HAP-1 (cell line): ENCODE measurements around the gene S100A7.
"Not testable (repeated sequence)": the region's sequence is repeated elsewhere in the genome, so short reads cannot be mapped to it uniquely, and the experiment has no call there.

Experiments
- DNase-seq, 2 experiments: peaks; one replicate each; pipeline ENCODE4 v3.0.0-alpha.2; 2016 to 2020; ENCODE audit warnings: low spot score in 2 of 2
- H3K27me3 ChIP-seq: fragments of 250-450 bp; sonication (Bioruptor Pico); 2 replicates; pipeline ENCODE4 v1.5.1; 2020; ENCODE audit warnings: low read depth, mild to moderate bottlenecking, moderate library complexity
- H3K36me3 ChIP-seq: fragments of 250-450 bp; sonication (Bioruptor Pico); replicated peaks from 2 replicates; pipeline ENCODE4 v1.5.1; 2020; ENCODE audit warnings: mild to moderate bottlenecking
- H3K4me1 ChIP-seq: fragments of 250-450 bp; sonication (Bioruptor Pico); 2 replicates; pipeline ENCODE4 v1.5.1; 2020; ENCODE audit warnings: mild to moderate bottlenecking
- H3K4me3 ChIP-seq: fragments of 250-450 bp; sonication (Bioruptor Pico); 2 replicates; pipeline ENCODE4 v1.5.1; 2020; ENCODE audit warnings: mild to moderate bottlenecking, moderate library complexity
- H3K9me3 ChIP-seq: fragments of 250-450 bp; sonication (Bioruptor Pico); 2 replicates; pipeline ENCODE4 v1.5.1; 2020; ENCODE audit warnings: mild to moderate bottlenecking, moderate library complexity
- in situ Hi-C: fragments of 300-500 bp; cut with MboI; formaldehyde crosslinking; loops from 3 replicates; pipeline ENCODE4 v1.14.3; 2020; ENCODE audit warnings: low sequenced_read_pairs, inconsistent platforms, mixed read lengths

The S100A7 gene

DNA sequence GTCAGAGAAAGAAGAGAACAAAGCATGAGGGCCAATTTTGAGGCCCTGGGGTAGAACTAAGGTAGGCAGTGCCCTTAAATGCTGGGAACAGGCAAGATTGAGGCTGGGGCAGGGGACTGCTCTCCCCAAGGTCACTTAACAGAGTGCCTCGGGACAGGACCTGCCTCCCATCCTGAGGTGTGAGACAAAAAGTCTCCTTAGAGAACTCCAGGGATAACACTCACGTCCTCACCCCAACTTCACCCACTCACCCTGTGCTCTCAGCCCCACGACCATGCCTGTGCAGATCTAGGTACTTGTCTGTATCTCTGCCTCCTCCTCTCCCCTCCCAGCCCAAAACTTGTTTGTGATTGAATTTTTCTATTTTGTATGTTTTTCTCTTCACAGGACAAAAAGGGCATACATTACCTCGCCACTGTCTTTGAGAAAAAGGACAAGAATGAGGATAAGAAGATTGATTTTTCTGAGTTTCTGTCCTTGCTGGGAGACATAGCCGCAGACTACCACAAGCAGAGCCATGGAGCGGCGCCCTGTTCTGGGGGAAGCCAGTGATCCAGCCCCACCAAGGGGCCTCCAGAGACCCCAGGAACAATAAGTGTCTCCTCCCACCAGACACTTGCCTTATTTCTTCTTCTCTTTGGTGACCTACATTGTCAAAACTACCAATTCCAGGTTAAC, 41.6 kb downstream of the S100A7 start:
- in situ Hi-C loops, H3K27me3 ChIP-seq, H3K4me1 ChIP-seq, H3K4me3 ChIP-seq, H3K36me3 ChIP-seq, DNase-seq, H3K9me3 ChIP-seq: not testable (repeated sequence)

DNA sequence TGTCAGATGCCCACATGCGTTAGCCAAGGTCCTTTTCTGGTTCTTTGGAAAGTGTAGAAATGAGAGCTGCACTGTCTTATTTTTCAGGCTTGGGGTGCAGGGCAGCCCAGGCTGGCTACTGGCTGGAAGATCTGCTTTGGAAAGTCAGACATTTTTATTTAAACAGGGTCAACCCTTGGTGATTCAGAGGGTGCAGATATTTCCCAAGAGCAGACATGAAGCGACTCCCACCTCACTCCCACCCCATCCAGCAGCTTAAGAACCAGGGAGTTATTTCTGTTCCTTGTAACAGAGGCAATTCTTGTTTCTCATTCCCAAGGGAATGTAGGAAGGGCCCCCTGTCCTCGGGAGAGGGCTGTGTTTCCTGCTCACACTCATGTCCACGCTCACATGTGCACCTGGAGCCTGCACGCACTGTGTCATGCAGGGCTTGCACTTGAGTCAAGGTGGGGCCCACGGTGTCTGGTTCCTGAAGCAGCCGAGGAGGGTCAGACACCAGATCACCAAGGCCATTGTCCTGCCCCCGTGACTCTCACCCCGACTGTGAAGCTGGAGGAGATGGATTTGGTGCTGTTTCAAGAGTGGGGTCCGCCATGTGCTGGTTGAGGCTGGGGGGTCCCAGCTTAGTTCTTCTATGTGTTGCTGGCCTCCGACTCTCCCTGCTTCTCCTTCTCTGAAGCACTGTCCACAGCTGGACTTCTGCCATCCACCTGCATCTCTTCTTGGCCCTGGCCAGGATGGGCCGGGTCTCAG, 43.1 kb downstream of the S100A7 start:
- Histone ChIP-seq H3K9me3 (no peaks in the 10 kb centered on the region), H3K4me1 (no peaks in the 10 kb centered on the region), H3K27me3 (no peaks in the 10 kb centered on the region), H3K36me3 (no peaks in the 10 kb centered on the region), H3K4me3 (no peak overlapping the region)
- no peak for DNase-seq
- in situ Hi-C loops: no loop called here

DNA sequence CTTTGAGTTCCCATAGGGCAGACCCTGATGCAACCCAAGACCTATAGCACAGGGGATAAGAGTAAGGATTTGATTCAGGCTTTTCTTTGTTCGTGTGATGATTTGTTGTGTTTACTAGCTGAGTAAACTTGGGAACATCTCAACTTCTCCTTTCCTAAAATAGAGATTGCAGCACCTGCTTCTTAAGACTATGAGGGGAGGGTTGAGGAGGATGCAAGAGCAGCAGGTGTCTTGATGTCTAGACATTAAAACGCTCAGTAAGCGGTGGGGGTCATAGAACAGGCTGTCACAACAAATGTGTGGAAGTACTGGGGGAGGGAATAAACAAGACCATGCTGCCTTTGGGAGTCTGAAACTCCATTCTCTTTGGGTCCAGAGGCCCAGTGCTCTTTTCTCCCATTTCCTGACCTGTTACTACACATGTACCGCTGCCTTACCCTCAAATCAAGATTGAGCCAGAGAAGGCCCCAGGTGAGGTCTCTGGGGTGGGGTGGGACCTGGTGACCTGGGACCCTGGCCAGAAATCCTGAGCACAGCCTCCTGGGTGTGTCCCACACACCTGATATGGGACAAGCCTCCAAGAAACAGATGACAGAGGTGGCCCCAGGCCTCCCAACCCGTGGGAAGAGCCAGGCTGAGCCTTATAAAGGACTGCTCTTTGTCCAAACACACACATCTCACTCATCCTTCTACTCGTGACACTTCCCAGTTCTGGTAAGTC, 44.4 kb downstream of the S100A7 start, which contains the start of gene S100A7A:
Gene S100A7A, plus strand, starts transcription at position 671 of the 721 bp plus-strand sequence. CDS start 1,563 bp downstream, outside the sequence.
- H3K9me3 ChIP-seq: no peaks in the 10 kb centered on the region
- H3K4me3 ChIP-seq: no peak within 1 kb of the TSS
- in situ Hi-C loops: no loop called here
- H3K4me1 ChIP-seq: no peaks in the 10 kb centered on the region
- DNase-seq: no peak
- H3K36me3 ChIP-seq: no peaks in the 10 kb centered on the region
- H3K27me3 ChIP-seq: no peaks in the 10 kb centered on the region

DNA sequence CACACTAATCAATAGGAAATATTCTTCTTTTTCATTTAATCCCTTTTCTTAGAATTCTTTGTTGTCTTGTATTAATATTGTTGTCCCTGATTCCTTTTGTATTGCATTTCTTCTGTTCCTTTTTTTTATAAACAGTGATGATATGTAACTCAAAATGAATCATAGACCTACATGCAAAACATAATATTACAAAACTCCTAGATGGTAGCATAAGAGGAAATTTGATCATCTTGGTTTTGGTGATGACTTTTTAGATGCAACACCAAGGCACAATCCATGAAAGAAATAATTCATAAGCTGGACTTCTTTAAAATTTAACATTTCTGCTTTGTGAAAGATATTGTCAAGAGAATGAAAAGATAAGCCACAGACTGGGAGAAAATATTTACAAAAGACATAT, 46.5 kb downstream of the S100A7 start:
- H3K4me3 ChIP-seq, in situ Hi-C loops, H3K36me3 ChIP-seq, H3K27me3 ChIP-seq, H3K9me3 ChIP-seq, DNase-seq, H3K4me1 ChIP-seq: not testable (repeated sequence)
